HAP-1 (cell line): ENCODE results near the gene TRIM45.
"Not testable (repeated sequence)": the region's sequence is repeated elsewhere in the genome, so short reads cannot be mapped to it uniquely, and the experiment has no call there.

Source experiments
- DNase-seq, 2 experiments: peaks; one replicate each; pipeline ENCODE4 v3.0.0-alpha.2; 2016 to 2020; ENCODE audit warnings: low spot score in 2 of 2
- H3K27me3 ChIP-seq: fragments of 250-450 bp; sonication (Bioruptor Pico); 2 replicates; pipeline ENCODE4 v1.5.1; 2020; ENCODE audit warnings: low read depth, mild to moderate bottlenecking, moderate library complexity
- H3K36me3 ChIP-seq: fragments of 250-450 bp; sonication (Bioruptor Pico); replicated peaks from 2 replicates; pipeline ENCODE4 v1.5.1; 2020; ENCODE audit warnings: mild to moderate bottlenecking
- H3K4me1 ChIP-seq: fragments of 250-450 bp; sonication (Bioruptor Pico); 2 replicates; pipeline ENCODE4 v1.5.1; 2020; ENCODE audit warnings: mild to moderate bottlenecking
- H3K4me3 ChIP-seq: fragments of 250-450 bp; sonication (Bioruptor Pico); 2 replicates; pipeline ENCODE4 v1.5.1; 2020; ENCODE audit warnings: mild to moderate bottlenecking, moderate library complexity
- H3K9me3 ChIP-seq: fragments of 250-450 bp; sonication (Bioruptor Pico); 2 replicates; pipeline ENCODE4 v1.5.1; 2020; ENCODE audit warnings: mild to moderate bottlenecking, moderate library complexity
- in situ Hi-C: fragments of 300-500 bp; cut with MboI; formaldehyde crosslinking; loops from 3 replicates; pipeline ENCODE4 v1.14.3; 2020; ENCODE audit warnings: low sequenced_read_pairs, inconsistent platforms, mixed read lengths

The TRIM45 gene

GRCh38 chr1:117101858-117102257 lies 19.7 kb downstream of the TRIM45 start:
- DNase-seq, H3K27me3 ChIP-seq, H3K9me3 ChIP-seq, H3K4me3 ChIP-seq, H3K4me1 ChIP-seq, in situ Hi-C loops: not testable (repeated sequence)
- peaks cover 69% of the 10 kb centered on the region for H3K36me3 ChIP-seq

- no peak overlapping the region for H3K4me3 ChIP-seq
- no peaks in the 10 kb centered on the region for H3K4me1 ChIP-seq
- H3K9me3 ChIP-seq, result no peaks in the 10 kb centered on the region
- H3K27me3 ChIP-seq, result no peaks in the 10 kb centered on the region
- in situ Hi-C loops, result no loop called here
- DNase-seq, result no peak
- H3K36me3 ChIP-seq, result peaks cover 74% of the 10 kb centered on the region
Observed at GRCh38 chr1:117101334-117101733, 20.2 kb downstream of the TRIM45 start.

GRCh38 chr1:117098287-117098890 lies 23.2 kb downstream of the TRIM45 start:
- DNase-seq, result no peak
- H3K4me1 ChIP-seq, result no peaks in the 10 kb centered on the region
- no peak overlapping the region for H3K4me3 ChIP-seq
- H3K9me3 ChIP-seq, result no peaks in the 10 kb centered on the region
- H3K36me3 ChIP-seq, result peaks cover 96% of the 10 kb centered on the region
- in situ Hi-C loops, result loop anchor here (25.0 kb wide), 1 partner anchor 839 kb away; the partner anchor contains the start of genes GDAP2 and WDR3
- H3K27me3 ChIP-seq, result no peaks in the 10 kb centered on the region

DNA sequence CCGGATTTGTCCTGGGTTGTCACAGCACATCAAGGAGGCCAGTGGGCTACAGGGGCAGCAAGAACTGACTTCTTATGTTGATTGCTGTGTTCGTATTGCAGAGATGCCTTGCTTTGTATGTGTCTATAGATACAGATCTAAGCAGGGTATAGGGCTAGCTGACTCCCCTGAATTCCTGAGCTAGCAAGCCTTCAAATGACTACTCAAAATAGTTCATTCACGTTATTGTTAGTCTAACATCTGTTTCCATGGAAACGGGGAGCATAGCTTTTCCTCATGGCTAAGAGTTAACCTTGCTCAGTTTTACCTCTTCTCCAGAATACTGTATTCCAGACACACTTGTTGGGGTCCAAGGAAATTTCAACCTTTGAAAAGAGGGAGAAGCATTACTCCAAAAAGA lies 24.1 kb downstream of the TRIM45 start:
- Histone ChIP-seq H3K9me3 (no peaks in the 10 kb centered on the region), H3K36me3 (peaks cover 98% of the 10 kb centered on the region), H3K27me3 (no peaks in the 10 kb centered on the region), H3K4me1 (no peaks in the 10 kb centered on the region), H3K4me3 (no peak overlapping the region)
- in situ Hi-C loops, result loop anchor here (25.0 kb wide), 1 partner anchor 840 kb away; the partner anchor contains the start of genes GDAP2 and WDR3
- DNase-seq, result no peak

DNA sequence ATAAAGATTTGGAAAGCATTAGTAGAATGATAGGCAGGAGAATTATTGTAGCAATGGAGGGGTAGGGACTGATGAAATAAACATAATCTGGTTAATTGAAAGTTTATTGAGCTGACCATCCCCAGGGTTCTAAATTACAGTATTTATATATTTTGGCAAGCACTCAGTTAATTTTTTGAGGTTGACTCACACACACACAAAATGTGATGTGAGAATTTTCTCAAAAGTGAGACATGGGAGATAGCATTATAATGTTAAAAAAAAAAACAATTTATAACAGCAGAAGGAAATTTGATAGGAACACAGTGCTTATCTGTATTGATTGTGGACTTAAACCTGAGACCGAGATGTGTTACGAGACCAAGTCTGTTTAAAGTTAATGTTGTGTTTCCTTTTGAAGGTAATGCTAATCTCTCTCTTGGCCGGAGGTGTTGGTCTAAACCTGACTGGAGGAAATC lies 24.6 kb downstream of the TRIM45 start:
- in situ Hi-C loops, result loop anchor here (25.0 kb wide), 1 partner anchor 840 kb away; the partner anchor contains the start of genes GDAP2 and WDR3
- peaks cover 99% of the 10 kb centered on the region for H3K36me3 ChIP-seq

GRCh38 chr1:117094841-117095604 lies 26.5 kb downstream of the TRIM45 start:
- in situ Hi-C loops, result loop anchor here (25.0 kb wide), 1 partner anchor 842 kb away; the partner anchor contains the start of genes GDAP2 and WDR3
- Histone ChIP-seq H3K36me3 (peaks cover 96% of the 10 kb centered on the region), H3K27me3 (no peaks in the 10 kb centered on the region), H3K4me1 (no peaks in the 10 kb centered on the region; the same call in 1 of the 2 replicates), H3K9me3 (no peaks in the 10 kb centered on the region), H3K4me3 (no peak overlapping the region)
- no peak for DNase-seq

More for the DNA sequence above, 24.6 kb downstream of the TRIM45 start:
- DNase-seq, result no peak
- Histone ChIP-seq H3K9me3 (no peaks in the 10 kb centered on the region), H3K4me1 (no peaks in the 10 kb centered on the region; the same call in 1 of the 2 replicates), H3K4me3 (no peak overlapping the region), H3K27me3 (no peaks in the 10 kb centered on the region)

- H3K36me3 ChIP-seq, result peaks cover 95% of the 10 kb centered on the region
- in situ Hi-C loops, result loop anchor here (25.0 kb wide), 1 partner anchor 843 kb away; the partner anchor contains the start of genes GDAP2 and WDR3
- DNase-seq, result no peak
- H3K9me3 ChIP-seq, result no peaks in the 10 kb centered on the region
- no peaks in the 10 kb centered on the region; the same call in 1 of the 2 replicates for H3K4me1 ChIP-seq
- H3K4me3 ChIP-seq, result no peak overlapping the region
- H3K27me3 ChIP-seq, result no peaks in the 10 kb centered on the region
Observed at GRCh38 chr1:117093870-117094621, 27.5 kb downstream of the TRIM45 start.

- H3K36me3 ChIP-seq, result peaks cover 92% of the 10 kb centered on the region
- DNase-seq, result no peak
- in situ Hi-C loops, result loop anchor here (25.0 kb wide), 1 partner anchor 844 kb away; the partner anchor contains the start of genes GDAP2 and WDR3
Observed at GRCh38 chr1:117093091-117093534, 28.4 kb downstream of the TRIM45 start.

GRCh38 chr1:117092594-117092993 lies 29.0 kb downstream of the TRIM45 start:
- no peak overlapping the region for H3K4me3 ChIP-seq
- no peak for DNase-seq
- H3K36me3 ChIP-seq, result peaks cover 92% of the 10 kb centered on the region
- in situ Hi-C loops, result loop anchor here (25.0 kb wide), 1 partner anchor 845 kb away; the partner anchor contains the start of genes GDAP2 and WDR3
- no peaks in the 10 kb centered on the region for H3K9me3 ChIP-seq
- H3K27me3 ChIP-seq, result no peaks in the 10 kb centered on the region
- H3K4me1 ChIP-seq, result no peaks in the 10 kb centered on the region; the same call in 1 of the 2 replicates

More at GRCh38 chr1:117093091-117093534, 28.4 kb downstream of the TRIM45 start:
- H3K27me3 ChIP-seq, result no peaks in the 10 kb centered on the region
- no peaks in the 10 kb centered on the region; the same call in 1 of the 2 replicates for H3K4me1 ChIP-seq
- no peak overlapping the region for H3K4me3 ChIP-seq
- H3K9me3 ChIP-seq, result no peaks in the 10 kb centered on the region

GRCh38 chr1:117089996-117090395 lies 31.6 kb downstream of the TRIM45 start:
- in situ Hi-C loops, result loop anchor here (25.0 kb wide), 1 partner anchor 847 kb away; the partner anchor contains the start of genes GDAP2 and WDR3
- Histone ChIP-seq H3K36me3 (peaks cover 84% of the 10 kb centered on the region), H3K9me3 (no peaks in the 10 kb centered on the region), H3K4me1 (no peaks in the 10 kb centered on the region; the same call in 1 of the 2 replicates), H3K4me3 (no peak overlapping the region), H3K27me3 (no peaks in the 10 kb centered on the region)
- DNase-seq, result no peak

GRCh38 chr1:117087686-117088085 lies 33.9 kb downstream of the TRIM45 start:
- Histone ChIP-seq H3K36me3 (peaks cover 76% of the 10 kb centered on the region), H3K27me3 (no peaks in the 10 kb centered on the region), H3K4me1 (no peaks in the 10 kb centered on the region; the same call in 1 of the 2 replicates), H3K4me3 (no peak overlapping the region), H3K9me3 (no peaks in the 10 kb centered on the region)
- in situ Hi-C loops, result loop anchor here (25.0 kb wide), 1 partner anchor 850 kb away; the partner anchor contains the start of genes GDAP2 and WDR3
- DNase-seq, result no peak

- in situ Hi-C loops, result loop anchor here (25.0 kb wide), 1 partner anchor 853 kb away; the partner anchor contains the start of genes GDAP2 and WDR3
Observed at GRCh38 chr1:117084231-117084630, 37.3 kb downstream of the TRIM45 start.

GRCh38 chr1:117079737-117080136 lies 41.8 kb downstream of the TRIM45 start:
- H3K36me3 ChIP-seq, result peaks cover 87% of the 10 kb centered on the region
- in situ Hi-C loops, result loop anchor here (10.0 to 25.0 kb wide), 2 partner anchors 205 to 858 kb away; partner anchors contain the start of genes GDAP2 and WDR3
- no peaks in the 10 kb centered on the region for H3K27me3 ChIP-seq
- H3K4me1 ChIP-seq, result no peaks in the 10 kb centered on the region
- DNase-seq, result no peak
- no peak overlapping the region for H3K4me3 ChIP-seq
- no peaks in the 10 kb centered on the region for H3K9me3 ChIP-seq

More at GRCh38 chr1:117084231-117084630, 37.3 kb downstream of the TRIM45 start:
- Histone ChIP-seq H3K4me3 (no peak overlapping the region), H3K4me1 (no peaks in the 10 kb centered on the region), H3K27me3 (no peaks in the 10 kb centered on the region), H3K36me3 (peaks cover 77% of the 10 kb centered on the region), H3K9me3 (no peaks in the 10 kb centered on the region)
- DNase-seq, result no peak
